Suprapubic skin (tissue), 4 donors: Measurements from ENCODE around the gene CREB5.

Source experiments
- CTCF ChIP-seq, 2 donors: fragments of 200-600 bp in 1 of 2; fragments of 450-650 bp in 1 of 2; sonication (generic) in 1 of 2; IDR thresholded peaks; one replicate each; pipeline ENCODE4 v1.5.1; 2016 to 2019; ENCODE audit warnings: antibody characterized with exemption in 2 of 2, mild to moderate bottlenecking in 1 of 2, moderate library complexity in 1 of 2
- POLR2A ChIP-seq, 2 donors: fragments of 450-650 bp; IDR thresholded peaks; one replicate each; pipeline ENCODE4 v1.6.1; 2017; ENCODE audit warnings: antibody characterized with exemption in 2 of 2, mild to moderate bottlenecking in 2 of 2, moderate library complexity in 2 of 2
- POLR2AphosphoS5 ChIP-seq, 3 donors: sonication (generic); formaldehyde crosslinking; IDR thresholded peaks; one replicate each; pipeline ENCODE4 v1.6.1; 2017; ENCODE audit warnings: antibody characterized with exemption in 3 of 3

- no peak for TF ChIP-seq POLR2A (IDR thresholded peaks at IDR 0.05)
- no peak for TF ChIP-seq CTCF (IDR thresholded peaks at IDR 0.05)
- no peak for TF ChIP-seq POLR2AphosphoS5 (IDR thresholded peaks at IDR 0.05)
These were observed 310.4 kb downstream of the CREB5 start for GRCh38 chr7:28722684-28723083.
